Ishikawa (cell line): ENCODE results near the gene SLC32A1.

Experiments
- CEBPB ChIP-seq: IDR thresholded peaks from 2 replicates; pipeline ENCODE4 v1.6.1; 2012
- CREB1 ChIP-seq: IDR thresholded peaks from 2 replicates; pipeline ENCODE4 v1.6.1; 2012; ENCODE audit warnings: low read depth
- EGR1 ChIP-seq: IDR thresholded peaks from 2 replicates; pipeline ENCODE4 v1.6.1; 2012
- EP300 ChIP-seq: IDR thresholded peaks from 2 replicates; pipeline ENCODE4 v1.6.1; 2012; ENCODE audit warnings: borderline replicate concordance
- FOXM1 ChIP-seq: IDR thresholded peaks from 2 replicates; pipeline ENCODE4 v1.6.1; 2012; ENCODE audit warnings: low read depth, borderline replicate concordance
- MAX ChIP-seq: IDR thresholded peaks from 2 replicates; pipeline ENCODE4 v1.6.1; 2012
- NFIC ChIP-seq: IDR thresholded peaks from 2 replicates; pipeline ENCODE4 v1.6.1; 2012
- RAD21 ChIP-seq: IDR thresholded peaks from 2 replicates; pipeline ENCODE4 v1.6.1; 2012; ENCODE audit warnings: low read depth
- REST ChIP-seq: IDR thresholded peaks from 2 replicates; pipeline ENCODE4 v1.6.1; 2012; ENCODE audit warnings: low read depth, mild to moderate bottlenecking
- TAF1 ChIP-seq: IDR thresholded peaks from 2 replicates; pipeline ENCODE4 v1.6.1; 2012; ENCODE audit warnings: low read depth, mild to moderate bottlenecking
- TCF12 ChIP-seq: IDR thresholded peaks from 2 replicates; pipeline ENCODE4 v1.6.1; 2012; ENCODE audit warnings: low read depth
- TEAD4 ChIP-seq: IDR thresholded peaks from 2 replicates; pipeline ENCODE4 v1.6.1; 2012
- USF1 ChIP-seq: IDR thresholded peaks from 2 replicates; pipeline ENCODE4 v1.6.1; 2012
- YY1 ChIP-seq: IDR thresholded peaks from 2 replicates; pipeline ENCODE4 v1.6.1; 2012; ENCODE audit warnings: low read depth
- ZBTB7A ChIP-seq: IDR thresholded peaks from 2 replicates; pipeline ENCODE4 v1.6.1; 2012; ENCODE audit warnings: low read depth

The SLC32A1 gene

GRCh38 chr20:38759106-38759505, 34.8 kb downstream of the SLC32A1 start:
- no peak for TF ChIP-seq NFIC
- no peak for TF ChIP-seq CREB1
- no peak for TF ChIP-seq EP300
- no peak for TF ChIP-seq YY1
- TF ChIP-seq MAX, result no peak
- no peak for TF ChIP-seq TAF1
- no peak for TF ChIP-seq REST
- no peak for TF ChIP-seq EGR1
- no peak for TF ChIP-seq FOXM1
- no peak for TF ChIP-seq USF1
- TF ChIP-seq CEBPB, result no peak
- no peak for TF ChIP-seq ZBTB7A
- TF ChIP-seq TCF12, result no peak
- no peak for TF ChIP-seq RAD21
- TF ChIP-seq TEAD4, result no peak

- TF ChIP-seq CREB1, result no peak
- TF ChIP-seq ZBTB7A, result no peak
- TF ChIP-seq CEBPB, result no peak
- no peak for TF ChIP-seq EP300
- TF ChIP-seq NFIC, result no peak
- TF ChIP-seq RAD21, result no peak
- no peak for TF ChIP-seq TAF1
- no peak for TF ChIP-seq USF1
- no peak for TF ChIP-seq EGR1
- TF ChIP-seq MAX, result no peak
- TF ChIP-seq YY1, result no peak
These were observed 36.7 kb downstream of the SLC32A1 start for GRCh38 chr20:38760978-38761377.

GRCh38 chr20:38762174-38762573, 37.9 kb downstream of the SLC32A1 start:
- no peak for TF ChIP-seq YY1

- TF ChIP-seq TEAD4, result no peak
- no peak for TF ChIP-seq TCF12
- no peak for TF ChIP-seq USF1
- TF ChIP-seq CEBPB, result no peak
- TF ChIP-seq NFIC, result no peak
- no peak for TF ChIP-seq EGR1
- TF ChIP-seq FOXM1, result no peak
- no peak for TF ChIP-seq RAD21
- TF ChIP-seq EP300, result no peak
- no peak for TF ChIP-seq YY1
- TF ChIP-seq ZBTB7A, result no peak
- TF ChIP-seq CREB1, result no peak
- TF ChIP-seq MAX, result no peak
- TF ChIP-seq TAF1, result no peak
- TF ChIP-seq REST, result no peak
These were observed 39.3 kb downstream of the SLC32A1 start for GRCh38 chr20:38763616-38764015.

- no peak for TF ChIP-seq TEAD4
- no peak for TF ChIP-seq USF1
- no peak for TF ChIP-seq CEBPB
- TF ChIP-seq EGR1, result no peak
- TF ChIP-seq EP300, result no peak
- TF ChIP-seq FOXM1, result no peak
- TF ChIP-seq RAD21, result no peak
- no peak for TF ChIP-seq TCF12
- no peak for TF ChIP-seq CREB1
- TF ChIP-seq NFIC, result no peak
- no peak for TF ChIP-seq REST
- no peak for TF ChIP-seq ZBTB7A
- no peak for TF ChIP-seq YY1
- TF ChIP-seq TAF1, result no peak
- TF ChIP-seq MAX, result no peak
These were observed 40.5 kb downstream of the SLC32A1 start for GRCh38 chr20:38764567-38765318.
